GM23338 (cell line): ENCODE data around the gene AMIGO1. TPM values are rescaled to one million over a fixed set of nuclear protein-coding genes. Genes with fewer than 3 reads are reported as not detected.

Experiments
- ATAC-seq: fragments of 200-7000 bp; cut with Tn5 transposase; 3 replicates; pipeline ENCODE4 v1.9.1; 2020
- DNase-seq: peaks from one replicate; pipeline ENCODE4 v3.0.0-alpha.2; 2015; ENCODE audit warnings: low spot score
- H2AFZ ChIP-seq: fragments of 200-600 bp; sonication (generic); 2 replicates; pipeline ENCODE4 v1.8.0; 2016; ENCODE audit warnings: antibody characterized with exemption, mild to moderate bottlenecking, moderate library complexity
- H3F3A ChIP-seq: fragments of 200-600 bp; sonication (generic); replicated peaks from 2 replicates; pipeline ENCODE4 v1.8.0; 2017; ENCODE audit warnings: antibody characterized with exemption, mixed run types, low read depth
- H3K27ac ChIP-seq: fragments of 200-600 bp; sonication (generic); 2 replicates; pipeline ENCODE4 v1.6.1; 2016; ENCODE audit warnings: low read depth
- H3K27me3 ChIP-seq: fragments of 200-600 bp; sonication (generic); 2 replicates; pipeline ENCODE4 v1.8.0; 2016; ENCODE audit warnings: mild to moderate bottlenecking, mixed run types, moderate library complexity; ENCODE audit not compliant: insufficient read depth
- H3K36me3 ChIP-seq: fragments of 200-600 bp; sonication (generic); 2 replicates; pipeline ENCODE4 v1.8.0; 2016; ENCODE audit warnings: mild to moderate bottlenecking; ENCODE audit not compliant: insufficient read depth
- H3K4me1 ChIP-seq: fragments of 200-600 bp; sonication (generic); 2 replicates; pipeline ENCODE4 v1.8.0; 2016; ENCODE audit warnings: mild to moderate bottlenecking, moderate library complexity; ENCODE audit not compliant: insufficient read depth
- H3K4me2 ChIP-seq: fragments of 200-600 bp; sonication (generic); 2 replicates; pipeline ENCODE4 v1.7.1; 2017; ENCODE audit warnings: mixed run types
- H3K4me3 ChIP-seq: fragments of 200-600 bp; sonication (generic); 2 replicates; pipeline ENCODE4 v1.6.1; 2016; ENCODE audit warnings: mixed run types
- H3K79me2 ChIP-seq: fragments of 200-600 bp; sonication (generic); replicated peaks from 2 replicates; pipeline ENCODE4 v1.8.0; 2017; ENCODE audit warnings: mild to moderate bottlenecking; ENCODE audit not compliant: insufficient read depth
- H3K9me2 ChIP-seq: fragments of 200-600 bp; sonication (generic); 2 replicates; pipeline ENCODE4 v1.8.0; 2017; ENCODE audit not compliant: insufficient read depth
- H4K20me1 ChIP-seq: fragments of 200-600 bp; sonication (generic); replicated peaks from 2 replicates; pipeline ENCODE4 v1.8.0; 2017; ENCODE audit warnings: mild to moderate bottlenecking; ENCODE audit not compliant: insufficient read depth
- H3K27ac Mint-ChIP-seq: 2 replicates; pipeline ENCODE4 v1.8.0; 2020; ENCODE audit warnings: inconsistent platforms, mild to moderate bottlenecking, moderate library complexity, mixed read lengths
- H3K27me3 Mint-ChIP-seq: 3 replicates; pipeline ENCODE4 v1.8.0; 2022; ENCODE audit warnings: low read depth, mild to moderate bottlenecking, moderate library complexity, mixed read lengths, inconsistent platforms; ENCODE audit not compliant: insufficient read depth, poor library complexity
- H3K36me3 Mint-ChIP-seq: 3 replicates; pipeline ENCODE4 v1.8.0; 2021; ENCODE audit warnings: low read depth, mild to moderate bottlenecking, inconsistent platforms, moderate library complexity, mixed read lengths
- H3K4me1 Mint-ChIP-seq: 3 replicates; pipeline ENCODE4 v1.8.0; 2020; ENCODE audit warnings: mild to moderate bottlenecking, inconsistent platforms, mixed read lengths
- H3K4me3 Mint-ChIP-seq: 3 replicates; pipeline ENCODE4 v1.8.0; 2021; ENCODE audit warnings: moderate library complexity, mild to moderate bottlenecking, inconsistent platforms, mixed read lengths
- H3K9me3 Mint-ChIP-seq: 3 replicates; pipeline ENCODE4 v1.8.0; 2020; ENCODE audit warnings: moderate library complexity, mild to moderate bottlenecking, inconsistent platforms, mixed read lengths
- CREB1 ChIP-seq: fragments of 250-450 bp; sonication (Bioruptor Pico); IDR thresholded peaks from 2 replicates; pipeline ENCODE4 v1.5.0; 2020; ENCODE audit warnings: low read depth, mild to moderate bottlenecking, moderate library complexity
- ETS1 ChIP-seq: IDR thresholded peaks from 2 replicates; pipeline ENCODE4 v1.6.1; 2016; ENCODE audit warnings: antibody characterized with exemption
- EZH2 ChIP-seq: fragments of 200-600 bp; sonication (generic); IDR thresholded peaks from one replicate; pipeline ENCODE4 v1.8.0; 2017; ENCODE audit warnings: antibody characterized with exemption, mild to moderate bottlenecking, low read depth; ENCODE audit not compliant: unreplicated experiment
- NANOG ChIP-seq: IDR thresholded peaks from 2 replicates; pipeline ENCODE4 v1.6.1; 2016; ENCODE audit warnings: antibody characterized with exemption, borderline replicate concordance
- ZNF114 ChIP-seq: fragments of 250-450 bp; sonication (Bioruptor Pico); IDR thresholded peaks from 2 replicates; pipeline ENCODE4 v1.5.0; 2020; ENCODE audit warnings: mild to moderate bottlenecking, moderate library complexity
- polyA plus RNA-seq: library from polyadenylated mRNA; unstranded; fragments of >200 nt; fragmentation: Nextera tagmentation; extraction: Ambion mirVana; gene quantifications from 2 replicates; pipeline ENCODE4 v1.2.1, GENCODE V29; 2016
- total RNA-seq: library from RNA; depleted of rRNA; stranded (reverse); fragments of >200 nt; shearing (Covaris generic); gene quantifications from 2 replicates; pipeline ENCODE4 v1.2.3, GENCODE V29; 2014
- TF ChIP-seq, protein P1 (sequence below): IDR thresholded peaks from one replicate; pipeline ENCODE4 v1.6.1; 2018; ENCODE audit warnings: antibody characterized with exemption; ENCODE audit not compliant: unreplicated experiment
- TF ChIP-seq, protein P2 (sequence below): fragments of 250-450 bp; sonication (Bioruptor Pico); IDR thresholded peaks from 2 replicates; pipeline ENCODE4 v1.5.0; 2020; ENCODE audit warnings: mild to moderate bottlenecking, moderate library complexity

The AMIGO1 gene
- total and polyA plus RNA-seq, 2 experiments from 2014 or later: 0.53 to 3.8 TPM

DNA sequence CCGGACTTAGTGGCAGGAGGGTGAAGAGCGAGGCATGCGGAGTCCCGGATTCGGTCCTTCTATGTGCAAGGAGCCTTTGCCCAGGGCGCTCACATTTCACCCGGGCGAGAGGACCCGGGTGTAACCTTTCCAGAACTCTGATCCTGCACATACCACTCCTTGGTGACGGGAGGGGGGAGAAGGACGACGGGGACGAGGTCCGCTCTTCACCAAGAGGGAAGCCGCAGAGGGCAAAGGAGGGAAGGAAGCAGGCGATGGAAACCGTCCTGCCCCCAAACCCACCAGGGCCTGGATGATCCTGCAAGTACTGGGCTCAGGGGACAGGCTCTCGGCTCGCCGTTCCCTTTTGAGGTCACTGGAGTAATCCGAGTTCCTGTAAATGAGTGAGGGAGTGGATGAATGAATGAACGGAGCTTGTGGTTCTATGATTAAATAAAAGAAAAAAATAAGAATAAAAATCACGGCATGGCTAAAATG lies 42.2 kb downstream of the AMIGO1 start:
- Histone ChIP-seq H2AFZ (peak overlapping the region; percentile 95), H3K9me2 (no peaks in the 10 kb centered on the region), H3K4me3 (peak overlapping the region; percentile 68), H3K27ac (no peak overlapping the region), H3K27me3 (peaks cover 70% of the 10 kb centered on the region), H3K36me3 (no peaks in the 10 kb centered on the region), H4K20me1 (no peaks in the 10 kb centered on the region; the same call in 1 of the 2 replicates), H3K79me2 (no peaks in the 10 kb centered on the region), H3F3A (0 out of 2 replicates have a peak, but pooled peaks cover 5% of the 10 kb centered on the region), H3K4me1 (peaks cover 28% of the 10 kb centered on the region), H3K4me2 (peak overlapping the region; percentile 76)
- Mint-ChIP-seq H3K27ac (no peak overlapping the region), H3K4me3 (peak overlapping the region; percentile 74), H3K9me3 (no peaks in the 10 kb centered on the region), H3K4me1 (peaks cover 19% of the 10 kb centered on the region), H3K27me3 (peaks cover 42% of the 10 kb centered on the region), H3K36me3 (no peaks in the 10 kb centered on the region; the same call in 2 of the 3 replicates)
- ATAC-seq: peak; percentile 52
- TF ChIP-seq CREB1 (CRISPR knock-in tag) (no peak), ZNF114 (CRISPR knock-in tag) (no peak), EZH2 (peak; percentile 14)
- TF ChIP-seq, protein P1, sequence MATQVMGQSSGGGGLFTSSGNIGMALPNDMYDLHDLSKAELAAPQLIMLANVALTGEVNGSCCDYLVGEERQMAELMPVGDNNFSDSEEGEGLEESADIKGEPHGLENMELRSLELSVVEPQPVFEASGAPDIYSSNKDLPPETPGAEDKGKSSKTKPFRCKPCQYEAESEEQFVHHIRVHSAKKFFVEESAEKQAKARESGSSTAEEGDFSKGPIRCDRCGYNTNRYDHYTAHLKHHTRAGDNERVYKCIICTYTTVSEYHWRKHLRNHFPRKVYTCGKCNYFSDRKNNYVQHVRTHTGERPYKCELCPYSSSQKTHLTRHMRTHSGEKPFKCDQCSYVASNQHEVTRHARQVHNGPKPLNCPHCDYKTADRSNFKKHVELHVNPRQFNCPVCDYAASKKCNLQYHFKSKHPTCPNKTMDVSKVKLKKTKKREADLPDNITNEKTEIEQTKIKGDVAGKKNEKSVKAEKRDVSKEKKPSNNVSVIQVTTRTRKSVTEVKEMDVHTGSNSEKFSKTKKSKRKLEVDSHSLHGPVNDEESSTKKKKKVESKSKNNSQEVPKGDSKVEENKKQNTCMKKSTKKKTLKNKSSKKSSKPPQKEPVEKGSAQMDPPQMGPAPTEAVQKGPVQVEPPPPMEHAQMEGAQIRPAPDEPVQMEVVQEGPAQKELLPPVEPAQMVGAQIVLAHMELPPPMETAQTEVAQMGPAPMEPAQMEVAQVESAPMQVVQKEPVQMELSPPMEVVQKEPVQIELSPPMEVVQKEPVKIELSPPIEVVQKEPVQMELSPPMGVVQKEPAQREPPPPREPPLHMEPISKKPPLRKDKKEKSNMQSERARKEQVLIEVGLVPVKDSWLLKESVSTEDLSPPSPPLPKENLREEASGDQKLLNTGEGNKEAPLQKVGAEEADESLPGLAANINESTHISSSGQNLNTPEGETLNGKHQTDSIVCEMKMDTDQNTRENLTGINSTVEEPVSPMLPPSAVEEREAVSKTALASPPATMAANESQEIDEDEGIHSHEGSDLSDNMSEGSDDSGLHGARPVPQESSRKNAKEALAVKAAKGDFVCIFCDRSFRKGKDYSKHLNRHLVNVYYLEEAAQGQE: no peak
- peak; percentile 44 for DNase-seq

GRCh38 chr1:109466452-109467300 lies 42.9 kb downstream of the AMIGO1 start, which contains the start of gene SYPL2:
SYPL2 (plus strand) TSS chr1:109466546; CDS start chr1:109466844, 298 bp downstream.
- DNase-seq (peak; percentile 85), ATAC-seq (peak; percentile 75)
- peaks cover 19% of the 10 kb centered on the region for H3K4me1 Mint-ChIP-seq
- H3K27ac Mint-ChIP-seq: no peak within 1 kb of the TSS
- no peaks in the 10 kb centered on the region; the same call in 2 of the 3 replicates for H3K36me3 Mint-ChIP-seq
- no peaks in the 10 kb centered on the region for H3K79me2 ChIP-seq
- no peaks in the 10 kb centered on the region for H3K9me3 Mint-ChIP-seq
- H3K4me2 ChIP-seq: peak within 1 kb of the TSS; percentile 76
- no peaks in the 10 kb centered on the region for H3K36me3 ChIP-seq
- H3K4me1 ChIP-seq: peaks cover 28% of the 10 kb centered on the region
- H3K4me3 ChIP-seq: peak within 1 kb of the TSS; percentile 68
- H2AFZ ChIP-seq: peak within 1 kb of the TSS; percentile 95
- no peaks in the 10 kb centered on the region; the same call in 1 of the 2 replicates for H4K20me1 ChIP-seq
- peaks cover 70% of the 10 kb centered on the region for H3K27me3 ChIP-seq
- H3K4me3 Mint-ChIP-seq: peak within 1 kb of the TSS; percentile 74
- H3K9me2 ChIP-seq: no peaks in the 10 kb centered on the region
- no peak within 1 kb of the TSS for H3K27ac ChIP-seq
- H3K27me3 Mint-ChIP-seq: peaks cover 47% of the 10 kb centered on the region
- 0 out of 2 replicates have a peak, but pooled peaks cover 5% of the 10 kb centered on the region for H3F3A ChIP-seq
- TF ChIP-seq ETS1: no peak
- peak; percentile 54 for TF ChIP-seq EZH2
- TF ChIP-seq, protein P2, sequence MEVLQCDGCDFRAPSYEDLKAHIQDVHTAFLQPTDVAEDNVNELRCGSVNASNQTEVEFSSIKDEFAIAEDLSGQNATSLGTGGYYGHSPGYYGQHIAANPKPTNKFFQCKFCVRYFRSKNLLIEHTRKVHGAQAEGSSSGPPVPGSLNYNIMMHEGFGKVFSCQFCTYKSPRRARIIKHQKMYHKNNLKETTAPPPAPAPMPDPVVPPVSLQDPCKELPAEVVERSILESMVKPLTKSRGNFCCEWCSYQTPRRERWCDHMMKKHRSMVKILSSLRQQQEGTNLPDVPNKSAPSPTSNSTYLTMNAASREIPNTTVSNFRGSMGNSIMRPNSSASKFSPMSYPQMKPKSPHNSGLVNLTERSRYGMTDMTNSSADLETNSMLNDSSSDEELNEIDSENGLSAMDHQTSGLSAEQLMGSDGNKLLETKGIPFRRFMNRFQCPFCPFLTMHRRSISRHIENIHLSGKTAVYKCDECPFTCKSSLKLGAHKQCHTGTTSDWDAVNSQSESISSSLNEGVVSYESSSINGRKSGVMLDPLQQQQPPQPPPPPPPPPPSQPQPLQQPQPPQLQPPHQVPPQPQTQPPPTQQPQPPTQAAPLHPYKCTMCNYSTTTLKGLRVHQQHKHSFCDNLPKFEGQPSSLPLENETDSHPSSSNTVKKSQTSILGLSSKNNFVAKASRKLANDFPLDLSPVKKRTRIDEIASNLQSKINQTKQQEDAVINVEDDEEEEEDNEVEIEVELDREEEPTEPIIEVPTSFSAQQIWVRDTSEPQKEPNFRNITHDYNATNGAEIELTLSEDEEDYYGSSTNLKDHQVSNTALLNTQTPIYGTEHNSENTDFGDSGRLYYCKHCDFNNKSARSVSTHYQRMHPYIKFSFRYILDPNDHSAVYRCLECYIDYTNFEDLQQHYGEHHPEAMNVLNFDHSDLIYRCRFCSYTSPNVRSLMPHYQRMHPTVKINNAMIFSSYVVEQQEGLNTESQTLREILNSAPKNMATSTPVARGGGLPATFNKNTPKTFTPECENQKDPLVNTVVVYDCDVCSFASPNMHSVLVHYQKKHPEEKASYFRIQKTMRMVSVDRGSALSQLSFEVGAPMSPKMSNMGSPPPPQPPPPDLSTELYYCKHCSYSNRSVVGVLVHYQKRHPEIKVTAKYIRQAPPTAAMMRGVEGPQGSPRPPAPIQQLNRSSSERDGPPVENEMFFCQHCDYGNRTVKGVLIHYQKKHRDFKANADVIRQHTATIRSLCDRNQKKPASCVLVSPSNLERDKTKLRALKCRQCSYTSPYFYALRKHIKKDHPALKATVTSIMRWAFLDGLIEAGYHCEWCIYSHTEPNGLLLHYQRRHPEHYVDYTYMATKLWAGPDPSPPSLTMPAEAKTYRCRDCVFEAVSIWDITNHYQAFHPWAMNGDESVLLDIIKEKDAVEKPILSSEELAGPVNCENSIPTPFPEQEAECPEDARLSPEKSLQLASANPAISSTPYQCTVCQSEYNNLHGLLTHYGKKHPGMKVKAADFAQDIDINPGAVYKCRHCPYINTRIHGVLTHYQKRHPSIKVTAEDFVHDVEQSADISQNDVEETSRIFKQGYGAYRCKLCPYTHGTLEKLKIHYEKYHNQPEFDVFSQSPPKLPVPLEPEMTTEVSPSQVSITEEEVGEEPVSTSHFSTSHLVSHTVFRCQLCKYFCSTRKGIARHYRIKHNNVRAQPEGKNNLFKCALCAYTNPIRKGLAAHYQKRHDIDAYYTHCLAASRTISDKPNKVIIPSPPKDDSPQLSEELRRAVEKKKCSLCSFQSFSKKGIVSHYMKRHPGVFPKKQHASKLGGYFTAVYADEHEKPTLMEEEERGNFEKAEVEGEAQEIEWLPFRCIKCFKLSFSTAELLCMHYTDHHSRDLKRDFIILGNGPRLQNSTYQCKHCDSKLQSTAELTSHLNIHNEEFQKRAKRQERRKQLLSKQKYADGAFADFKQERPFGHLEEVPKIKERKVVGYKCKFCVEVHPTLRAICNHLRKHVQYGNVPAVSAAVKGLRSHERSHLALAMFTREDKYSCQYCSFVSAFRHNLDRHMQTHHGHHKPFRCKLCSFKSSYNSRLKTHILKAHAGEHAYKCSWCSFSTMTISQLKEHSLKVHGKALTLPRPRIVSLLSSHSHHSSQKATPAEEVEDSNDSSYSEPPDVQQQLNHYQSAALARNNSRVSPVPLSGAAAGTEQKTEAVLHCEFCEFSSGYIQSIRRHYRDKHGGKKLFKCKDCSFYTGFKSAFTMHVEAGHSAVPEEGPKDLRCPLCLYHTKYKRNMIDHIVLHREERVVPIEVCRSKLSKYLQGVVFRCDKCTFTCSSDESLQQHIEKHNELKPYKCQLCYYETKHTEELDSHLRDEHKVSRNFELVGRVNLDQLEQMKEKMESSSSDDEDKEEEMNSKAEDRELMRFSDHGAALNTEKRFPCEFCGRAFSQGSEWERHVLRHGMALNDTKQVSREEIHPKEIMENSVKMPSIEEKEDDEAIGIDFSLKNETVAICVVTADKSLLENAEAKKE (CRISPR knock-in tag): no peak
- no peak for TF ChIP-seq NANOG
